Liver (tissue), 9 donors: ENCODE results near the gene ABCA12. TPM values are rescaled to one million over a fixed set of nuclear protein-coding genes. Genes with fewer than 3 reads are reported as not detected.

Source experiments
- DNase-seq: peaks from one replicate; pipeline ENCODE4 v3.0.0-alpha.2; 2017; ENCODE audit warnings: low spot score
- H3K27ac ChIP-seq, 2 donors: one replicate each; pipeline ENCODE4 v1.7.0; 2013; ENCODE audit warnings: inconsistent platforms in 2 of 2, low read length in 2 of 2, control low read depth in 1 of 2, low read depth in 1 of 2, mild to moderate bottlenecking in 1 of 2
- H3K27me3 ChIP-seq, 4 donors: one replicate each; pipeline versions ENCODE4 v1.6.1 to v1.7.0; 2013; ENCODE audit warnings: low read length in 3 of 4, inconsistent platforms in 1 of 4, mild to moderate bottlenecking in 1 of 4, moderate library complexity in 1 of 4; ENCODE audit not compliant: control insufficient read depth in 4 of 4, insufficient read depth in 4 of 4
- H3K36me3 ChIP-seq, 4 donors: one replicate each; pipeline versions ENCODE4 v1.6.1 to v1.7.0; 2013; ENCODE audit warnings: low read length in 3 of 4, mild to moderate bottlenecking in 3 of 4, low read depth in 1 of 4, moderate library complexity in 1 of 4; ENCODE audit not compliant: control insufficient read depth in 4 of 4, insufficient read depth in 3 of 4
- H3K4me1 ChIP-seq, 4 donors: one replicate each; pipeline versions ENCODE4 v1.6.1 to v1.7.0; 2013; ENCODE audit warnings: low read length in 3 of 4, mild to moderate bottlenecking in 3 of 4, moderate library complexity in 1 of 4; ENCODE audit not compliant: control insufficient read depth in 4 of 4, insufficient read depth in 4 of 4
- H3K4me3 ChIP-seq, 3 donors: one replicate each; pipeline versions ENCODE4 v1.6.1 to v1.7.0; 2013; ENCODE audit warnings: low read length in 3 of 3, control low read depth in 1 of 3, low read depth in 1 of 3, mild to moderate bottlenecking in 1 of 3
- H3K9ac ChIP-seq, 2 donors: one replicate each; pipeline ENCODE4 v1.7.0; 2013; ENCODE audit warnings: low read length in 2 of 2, mild to moderate bottlenecking in 2 of 2, moderate library complexity in 2 of 2, control low read depth in 1 of 2, low read depth in 1 of 2
- H3K9me3 ChIP-seq, 4 donors: one replicate each; pipeline versions ENCODE4 v1.6.1 to v1.7.0; 2013; ENCODE audit warnings: low read length in 3 of 4; ENCODE audit not compliant: control insufficient read depth in 4 of 4
- ATF3 ChIP-seq: IDR thresholded peaks from 2 replicates; pipeline ENCODE4 v1.6.1; 2016; ENCODE audit warnings: antibody characterized with exemption
- CTCF ChIP-seq: fragments of 150-350 bp; IDR thresholded peaks from 2 replicates; pipeline ENCODE4 v1.5.1; 2017; ENCODE audit warnings: improper control_type of control experiment, low read depth, low read length; ENCODE audit not compliant: missing input control
- FOXA2 ChIP-seq: IDR thresholded peaks from 2 replicates; pipeline ENCODE4 v1.6.1; 2016; ENCODE audit warnings: antibody characterized with exemption
- HNF4A ChIP-seq, 2 donors: conservative IDR thresholded peaks; 2 replicates each; pipeline ENCODE4 v1.6.1; 2016; ENCODE audit warnings: antibody characterized with exemption in 2 of 2, mild to moderate bottlenecking in 2 of 2
- HNF4G ChIP-seq: IDR thresholded peaks from 2 replicates; pipeline ENCODE4 v1.6.1; 2016; ENCODE audit warnings: antibody characterized with exemption
- JUND ChIP-seq, 2 donors: IDR thresholded peaks; 2 replicates each; pipeline ENCODE4 v1.6.1; 2016; ENCODE audit warnings: antibody characterized with exemption in 2 of 2
- MAX ChIP-seq: IDR thresholded peaks from 2 replicates; pipeline ENCODE4 v1.6.1; 2016; ENCODE audit warnings: antibody characterized with exemption
- NR2F2 ChIP-seq: IDR thresholded peaks from 2 replicates; pipeline ENCODE4 v1.6.1; 2016; ENCODE audit warnings: antibody characterized with exemption
- RAD21 ChIP-seq, 2 donors: IDR thresholded peaks; 2 replicates each; pipeline ENCODE4 v1.6.1; 2016; ENCODE audit warnings: antibody characterized with exemption in 2 of 2, mild to moderate bottlenecking in 2 of 2
- RXRA ChIP-seq, 2 donors: IDR thresholded peaks; 2 replicates each; pipeline ENCODE4 v1.6.1; 2017 to 2018; ENCODE audit warnings: antibody characterized with exemption in 2 of 2, mild to moderate bottlenecking in 1 of 2
- SP1 ChIP-seq: IDR thresholded peaks from 2 replicates; pipeline ENCODE4 v1.6.1; 2018; ENCODE audit warnings: antibody characterized with exemption, mild to moderate bottlenecking
- YY1 ChIP-seq: IDR thresholded peaks from 2 replicates; pipeline ENCODE4 v1.6.1; 2016; ENCODE audit warnings: antibody characterized with exemption, mild to moderate bottlenecking
- ZBTB33 ChIP-seq: IDR thresholded peaks from 2 replicates; pipeline ENCODE4 v1.6.1; 2016; ENCODE audit warnings: antibody characterized with exemption
- WGBS: extraction: QIAGEN DNeasy Blood & Tissue Kit; methylation state at CpG from one replicate; pipeline ENCODE4 v1.1.7; 2013; 5-methylcytosine and 5-hydroxymethylcytosine counted together
- polyA plus RNA-seq, 2 donors: library from polyadenylated mRNA; stranded (reverse) in 1 of 2; unstranded in 1 of 2; fragments of 200-250 nt in 1 of 2; fragments of >200 nt in 1 of 2; fragmentation: Nextera tagmentation in 1 of 2; extraction: Ambion mirVana in 1 of 2; gene quantifications; one replicate each; pipeline versions ENCODE4 v1.2.1 to v1.2.3, GENCODE V29; 2013 to 2015
- total RNA-seq, 2 donors: library from RNA; depleted of rRNA; stranded (reverse); fragments of >200 nt; gene quantifications; one replicate each; pipeline ENCODE4 v1.2.3, GENCODE V29; 2014
- donor health status: healthy.
- donor health status: healthy.
- donor health status: healthy.
- donor health status: healthy.
- donor health status: healthy.

Gene ABCA12
- total and polyA plus RNA-seq, 4 donors, result 0.03 TPM; not detected in 3

GRCh38 chr2:214987261-214987660, 151.2 kb downstream of the ABCA12 start:
- H3K9me3 ChIP-seq, result no peaks in the 10 kb centered on the region
- 94% methylated on average over 3 of the region's 3 CpGs for WGBS
- H3K4me3 ChIP-seq, result no peak overlapping the region
- H3K9ac ChIP-seq, result no peak overlapping the region
- H3K4me1 ChIP-seq, result no peaks in the 10 kb centered on the region
- DNase-seq, result no peak
- TF ChIP-seq SP1, result no peak
- TF ChIP-seq ZBTB33, result no peak
- no peak for TF ChIP-seq NR2F2
- no peak for TF ChIP-seq CTCF
- no peak overlapping the region for H3K27ac ChIP-seq
- H3K36me3 ChIP-seq, result no peaks in the 10 kb centered on the region
- no peaks in the 10 kb centered on the region for H3K27me3 ChIP-seq

GRCh38 chr2:214985619-214986018, 152.8 kb downstream of the ABCA12 start:
- no peak overlapping the region for H3K4me3 ChIP-seq
- H3K27ac ChIP-seq, result no peak overlapping the region
- 58% methylated on average over 3 of the region's 3 CpGs for WGBS
- DNase-seq, result no peak
- TF ChIP-seq HNF4G, result no peak
- TF ChIP-seq RAD21 (IDR thresholded peaks at IDR 0.05), result no peak
- no peak for TF ChIP-seq RXRA (IDR thresholded peaks at IDR 0.05)
- TF ChIP-seq CTCF, result no peak
- no peak for TF ChIP-seq FOXA2
- no peak for TF ChIP-seq HNF4A (conservative IDR thresholded peaks at IDR 0.05)
- no peak for TF ChIP-seq ATF3
- no peak for TF ChIP-seq JUND (IDR thresholded peaks at IDR 0.05)
- TF ChIP-seq YY1, result no peak
- TF ChIP-seq NR2F2, result no peak
- no peaks in the 10 kb centered on the region for H3K4me1 ChIP-seq
- H3K9ac ChIP-seq, result no peak overlapping the region
- H3K36me3 ChIP-seq, result no peaks in the 10 kb centered on the region
- H3K9me3 ChIP-seq, result no peaks in the 10 kb centered on the region
- no peaks in the 10 kb centered on the region for H3K27me3 ChIP-seq

- no peaks in the 10 kb centered on the region for H3K4me1 ChIP-seq
- no peak overlapping the region for H3K27ac ChIP-seq
- no peaks in the 10 kb centered on the region for H3K36me3 ChIP-seq
- H3K9ac ChIP-seq, result no peak overlapping the region
- DNase-seq, result no peak
- H3K4me3 ChIP-seq, result no peak overlapping the region
- WGBS, result 90% methylated on average over 5 of the region's 5 CpGs
- TF ChIP-seq JUND (IDR thresholded peaks at IDR 0.05) (no peak), MAX (no peak), YY1 (no peak), HNF4A (conservative IDR thresholded peaks at IDR 0.05) (no peak), CTCF (no peak)
- H3K9me3 ChIP-seq, result no peaks in the 10 kb centered on the region
- no peaks in the 10 kb centered on the region for H3K27me3 ChIP-seq
Measured at GRCh38 chr2:214966420-214966819, 172.0 kb downstream of the ABCA12 start.
